T1000 (cell line): ENCODE data around the gene SCLY.

ENCODE experiments used
- DNase-seq: peaks from one replicate; lab custom pipeline; 2025; ENCODE audit warnings: mixed read lengths; lab: John Stamatoyannopoulos, UW

Gene SCLY

DNA sequence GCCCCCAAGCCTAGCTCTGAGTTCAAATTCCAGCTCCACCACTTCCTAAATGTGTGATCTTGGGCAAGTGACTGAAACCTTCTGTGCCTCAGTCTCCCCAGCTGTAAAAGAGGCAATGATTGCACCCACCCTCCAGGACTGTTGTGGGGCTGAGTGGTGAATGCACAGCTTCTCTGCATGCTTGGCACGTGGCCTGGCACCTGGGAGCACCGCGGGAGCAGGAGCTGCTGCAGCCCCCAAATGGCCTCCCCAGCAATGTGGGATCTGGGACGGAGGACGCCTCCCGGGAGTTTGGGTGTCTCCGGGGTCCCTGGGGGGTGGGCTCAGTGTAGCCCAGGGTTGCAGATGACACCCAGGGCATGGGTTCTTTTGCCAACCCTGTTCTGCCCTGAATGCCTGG is 79.2 kb downstream of the SCLY start:
- no peak for DNase-seq

GRCh38 chr2:238140721-238141540 is 80.1 kb downstream of the SCLY start:
- DNase-seq = no peak

GRCh38 chr2:238141541-238142318 is 80.9 kb downstream of the SCLY start:
- peak; percentile 37 for DNase-seq

DNA sequence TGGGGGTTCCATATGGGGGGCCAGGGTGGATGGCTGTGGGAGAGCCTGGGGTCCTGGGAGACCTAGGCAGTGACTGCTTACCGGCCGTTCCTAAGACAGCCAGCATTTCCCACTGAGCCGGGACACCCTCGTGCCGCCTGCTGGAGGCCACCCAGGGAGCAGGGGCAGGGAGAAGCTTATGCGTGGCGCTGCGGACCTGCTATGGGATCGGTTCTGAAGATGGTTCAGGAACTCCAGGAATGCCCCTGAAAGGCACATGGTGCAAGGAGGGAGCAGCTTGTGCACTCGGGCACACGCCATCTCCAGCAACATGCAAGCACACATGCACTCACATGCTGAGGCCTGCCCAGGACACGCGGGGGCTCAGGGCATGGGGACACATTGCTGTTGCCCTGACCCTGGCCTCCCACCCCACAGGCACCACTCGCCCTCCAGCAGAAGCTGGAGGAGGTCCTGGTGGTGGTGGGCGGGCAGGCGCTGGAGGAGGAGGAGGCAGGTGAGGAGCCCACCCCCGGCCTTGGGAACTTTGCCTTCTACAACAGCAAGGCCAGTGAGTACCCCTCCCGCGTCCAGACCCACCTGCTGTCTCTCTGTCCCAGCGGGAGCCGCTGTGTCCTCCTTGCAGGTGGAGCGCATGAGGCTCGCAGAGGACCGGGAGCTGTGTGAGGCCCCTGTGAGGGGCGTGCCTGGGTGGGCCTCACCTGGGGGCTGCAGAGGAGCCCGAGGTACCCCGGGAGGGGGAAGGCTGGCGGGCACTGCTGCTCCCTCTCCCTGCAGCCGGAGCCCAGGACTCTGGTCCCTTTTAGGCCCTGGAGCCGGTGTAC is 81.8 kb downstream of the SCLY start:
- DNase-seq = no peak

GRCh38 chr2:238143239-238143951 is 82.6 kb downstream of the SCLY start:
- DNase-seq = peak; percentile 73

GRCh38 chr2:238144262-238144661 is 83.5 kb downstream of the SCLY start:
- DNase-seq = no peak

- no peak for DNase-seq
These were observed 84.2 kb downstream of the SCLY start for GRCh38 chr2:238145046-238145445.

GRCh38 chr2:238145851-238146250 is 85.0 kb downstream of the SCLY start:
- no peak for DNase-seq

- no peak for DNase-seq
These were observed 86.2 kb downstream of the SCLY start for GRCh38 chr2:238146884-238147544.

DNA sequence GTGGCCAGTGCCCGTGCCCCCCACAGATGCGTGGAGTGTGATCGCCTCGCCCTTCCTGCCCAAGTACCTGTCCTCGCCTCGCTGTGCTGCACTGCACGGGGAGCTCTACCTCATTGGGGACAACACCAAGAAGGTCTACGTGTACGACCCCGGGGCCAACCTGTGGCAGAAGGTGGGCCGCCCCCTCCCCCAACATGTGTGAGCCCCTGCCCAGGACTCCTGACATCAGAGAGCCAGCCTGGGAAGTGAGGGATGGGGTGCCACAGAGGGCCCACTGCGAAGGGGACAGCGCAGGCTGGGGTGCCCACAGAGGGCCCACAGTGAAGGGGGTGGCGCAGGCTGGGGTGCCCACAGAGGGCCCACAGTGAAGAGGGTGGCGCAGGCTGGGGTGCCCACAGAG is 88.2 kb downstream of the SCLY start:
- no peak for DNase-seq
